ENCODE results near the gene FFAR1. TPM values are rescaled to one million over a fixed set of nuclear protein-coding genes. Genes with fewer than 3 reads are reported as not detected.
A peak's percentile ranks its signal among the peaks of the same experiment; 100 is the strongest.

FFAR1 gene
- total and polyA plus RNA-seq, 2 of the 8 experiments (the other 6 are each of a cell fraction or from before 2014, with no cell fraction given): not detected

- Histone ChIP-seq H3K27me3 (replicated peaks in 1 of 4; ENCODE audit: control insufficient read depth in 3 of 4, extremely low read depth in 1 of 4, insufficient read depth in 3 of 4, low read length in 3 of 4) (no peaks in the 10 kb centered on the region), H2BK15ac (ENCODE audit: low read length) (no peak overlapping the region), H2AFZ (ENCODE audit: low read length) (no peak overlapping the region), H3K23ac (ENCODE audit: insufficient read length) (no peak overlapping the region), H3K14ac (ENCODE audit: insufficient read length) (no peak overlapping the region), H3K4ac (replicated peaks; ENCODE audit: insufficient read length, low read depth, low read length) (no peak overlapping the region), H3K79me2 (ENCODE audit: control insufficient read depth in 1 of 2, insufficient read depth in 2 of 2, low read length in 2 of 2) (no peaks in the 10 kb centered on the region), H3K4me3 (ENCODE audit: extremely low read depth in 1 of 4, insufficient read depth in 2 of 4, low read depth in 3 of 4, low read length in 4 of 4) (no peak overlapping the region), H3K36me3 (ENCODE audit: control insufficient read depth in 2 of 4, insufficient read depth in 4 of 4, low read length in 3 of 4) (no peaks in the 10 kb centered on the region), H3K79me1 (ENCODE audit: low read depth, low read length) (no peaks in the 10 kb centered on the region), H3K23me2 (ENCODE audit: low read depth, low read length) (no peaks in the 10 kb centered on the region), H3K9ac (replicated peaks in 1 of 4; ENCODE audit: extremely low read depth in 1 of 4, low read depth in 3 of 4, low read length in 3 of 4) (no peak overlapping the region; a peak in 1 of 7 replicates), H4K5ac (ENCODE audit: insufficient read length, low read depth, low read length) (no peak overlapping the region), H3K4me2 (ENCODE audit: insufficient read depth in 1 of 2, low read depth in 2 of 2, low read length in 2 of 2) (no peak overlapping the region), H4K8ac (ENCODE audit: extremely low read depth, insufficient read depth, low read length) (no peak overlapping the region), H2BK12ac (ENCODE audit: low read depth, low read length) (peak overlapping the region; percentile 60; the same call in 1 of the 2 replicates), H2BK20ac (ENCODE audit: low read length) (no peak overlapping the region), H4K91ac (replicated peaks; ENCODE audit: insufficient read length, low read length) (no peak overlapping the region), H3K9me3 (ENCODE audit: insufficient read depth in 2 of 2, low read depth in 1 of 2, low read length in 1 of 2) (no peaks in the 10 kb centered on the region), H3K27ac (ENCODE audit: low read depth, low read length) (no peak overlapping the region), H2BK120ac (replicated peaks; ENCODE audit: low read depth, low read length) (no peak overlapping the region), H3K4me1 (replicated peaks in 1 of 4; ENCODE audit: control insufficient read depth in 3 of 4, insufficient read depth in 4 of 4, low read length in 3 of 4) (peaks cover 0 to 2% (median 0%) of the 10 kb centered on the region in 4 experiments; a peak in 1 of 7 replicates), H2BK5ac (ENCODE audit: low read depth, low read length) (no peak overlapping the region), H2AK5ac (ENCODE audit: low read depth, low read length) (no peak overlapping the region), H3K18ac (ENCODE audit: extremely low read depth, low read length) (no peak overlapping the region), H4K20me1 (replicated peaks in 1 of 2; ENCODE audit: control insufficient read depth in 1 of 2, insufficient read depth in 2 of 2, low read length in 2 of 2) (no peaks in the 10 kb centered on the region), H3K56ac (replicated peaks; ENCODE audit: insufficient read length, low read depth, low read length) (no peak overlapping the region)
- ChIA-PET CTCF (ENCODE audit: partially characterized antibody) (interaction anchor here (0.7 to 1.5 kb wide), 10 partner anchors 10 to 239 kb away, joined by 3 to 6 read pairs (median 3); no protein-coding TSS in a partner anchor), POLR2A (ENCODE audit: partially characterized antibody) (interaction anchor here (1.3 to 1.6 kb wide), 2 partner anchors 13 to 36 kb away, joined by 3 read pairs; no protein-coding TSS in a partner anchor)
- DNase-seq (ENCODE audit: low read depth in 1 of 2, low spot score in 2 of 2) (no peak), FAIRE-seq (no peak)
- 95% methylated on average over 5 of the region's 6 CpGs; no CpG with 5 or more reads in 1 of the 2 experiments for WGBS, 2 experiments (ENCODE audit: extremely low coverage in 1 of 2, insufficient coverage in 1 of 2, insufficient read length in 1 of 2, insufficient replicate concordance in 2 of 2, low coverage in 1 of 2, low lambda C conversion rate in 2 of 2, missing lambda C conversion rate in 1 of 2)
- TF ChIP-seq FOSL1 (IDR thresholded peaks at IDR 0.05; ENCODE audit: insufficient read depth, low read depth, low read length) (no peak), SP2 (IDR thresholded peaks at IDR 0.05; ENCODE audit: low read length) (no peak), TCF12 (IDR thresholded peaks at IDR 0.05; ENCODE audit: low read depth, low read length) (no peak), ZNF274 (IDR thresholded peaks at IDR 0.05; ENCODE audit: borderline replicate concordance, extremely low read depth, low read length) (no peak), NRF1 (IDR thresholded peaks at IDR 0.05; ENCODE audit: low read depth, low read length) (no peak), EGR1 (IDR thresholded peaks at IDR 0.05; ENCODE audit: borderline replicate concordance, low read depth, low read length) (no peak)
Observed at GRCh38 chr19:35305181-35305580, 42.5 kb upstream of the FFAR1 start.
